Fibroblast of pulmonary artery (primary cell): ENCODE data around the gene PTPA.
A peak's percentile ranks its signal among the peaks of the same experiment; 100 is the strongest.
"Not testable (repeated sequence)": the region's sequence is repeated elsewhere in the genome, so short reads cannot be mapped to it uniquely, and the experiment has no call there.

Experiments used
- DNase-seq: peaks from one replicate; pipeline ENCODE4 v3.0.0-alpha.2; 2010; ENCODE audit warnings: low read depth
- H3K4me3 ChIP-seq: replicated peaks from 2 replicates; pipeline ENCODE4 v1.5.1; 2011; ENCODE audit warnings: low read depth, mild to moderate bottlenecking, control low read depth, low read length, moderate library complexity
- CTCF ChIP-seq: IDR thresholded peaks from 2 replicates; pipeline ENCODE4 v1.5.1; 2011; ENCODE audit warnings: mild to moderate bottlenecking, control low read depth, low read length, inconsistent platforms; ENCODE audit errors: missing control alignments

PTPA gene

GRCh38 chr9:129121483-129121882 lies 10.3 kb downstream of the PTPA start:
- DNase-seq = peak; percentile 48
- no peak for TF ChIP-seq CTCF
- H3K4me3 ChIP-seq = no peak overlapping the region

GRCh38 chr9:129122133-129122532 lies 10.9 kb downstream of the PTPA start:
- no peak overlapping the region for H3K4me3 ChIP-seq
- no peak for DNase-seq
- TF ChIP-seq CTCF = no peak

- not testable (repeated sequence) for DNase-seq, H3K4me3 ChIP-seq
Observed at GRCh38 chr9:129122976-129123375, 11.8 kb downstream of the PTPA start.

- no peak for TF ChIP-seq CTCF
- H3K4me3 ChIP-seq = no peak overlapping the region
Observed at GRCh38 chr9:129124506-129125069, 13.4 kb downstream of the PTPA start.

GRCh38 chr9:129125478-129125877 lies 14.3 kb downstream of the PTPA start:
- TF ChIP-seq CTCF = no peak
- peak; percentile 92 for DNase-seq
- H3K4me3 ChIP-seq = no peak overlapping the region

More at GRCh38 chr9:129124506-129125069, 13.4 kb downstream of the PTPA start:
- DNase-seq = no peak

GRCh38 chr9:129126749-129127618 lies 15.8 kb downstream of the PTPA start:
- H3K4me3 ChIP-seq = no peak overlapping the region
- no peak for TF ChIP-seq CTCF
- DNase-seq = no peak

- no peak for TF ChIP-seq CTCF
- no peak overlapping the region for H3K4me3 ChIP-seq
- no peak for DNase-seq
Observed at GRCh38 chr9:129128689-129129088, 17.5 kb downstream of the PTPA start.

- not testable (repeated sequence) for H3K4me3 ChIP-seq, DNase-seq
Observed at GRCh38 chr9:129130271-129130670, 19.1 kb downstream of the PTPA start.
